ENCODE measurements around the gene ZNF117.
A peak's percentile ranks its signal among the peaks of the same experiment; 100 is the strongest.
"Not testable (repeated sequence)": the region's sequence is repeated elsewhere in the genome, so short reads cannot be mapped to it uniquely, and the experiment has no call there.

ZNF117 gene

DNA sequence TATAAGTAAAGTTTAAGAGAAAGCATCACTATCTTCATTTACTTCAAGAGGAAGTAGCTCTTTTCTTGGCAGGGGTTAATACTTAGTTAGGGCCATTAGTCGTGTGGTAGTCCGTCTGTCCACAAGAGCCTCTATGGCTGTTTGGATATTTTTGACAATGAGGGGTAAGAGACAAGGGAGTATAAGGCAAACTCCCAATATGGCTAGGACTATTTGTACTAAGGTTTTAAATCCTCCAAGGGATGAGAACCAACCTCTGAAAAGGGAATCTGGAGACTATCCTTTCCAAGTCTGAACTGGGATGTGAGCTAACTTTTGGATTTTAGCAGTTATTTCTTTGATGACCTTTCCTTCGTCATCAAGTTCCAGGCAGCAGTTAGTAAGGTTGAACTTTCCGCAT lies at the start of gene ZNF117:
Gene ZNF117 (minus strand): TSS at position 101 of the 400 bp plus-strand sequence.
- TF ChIP-seq, protein P1, sequence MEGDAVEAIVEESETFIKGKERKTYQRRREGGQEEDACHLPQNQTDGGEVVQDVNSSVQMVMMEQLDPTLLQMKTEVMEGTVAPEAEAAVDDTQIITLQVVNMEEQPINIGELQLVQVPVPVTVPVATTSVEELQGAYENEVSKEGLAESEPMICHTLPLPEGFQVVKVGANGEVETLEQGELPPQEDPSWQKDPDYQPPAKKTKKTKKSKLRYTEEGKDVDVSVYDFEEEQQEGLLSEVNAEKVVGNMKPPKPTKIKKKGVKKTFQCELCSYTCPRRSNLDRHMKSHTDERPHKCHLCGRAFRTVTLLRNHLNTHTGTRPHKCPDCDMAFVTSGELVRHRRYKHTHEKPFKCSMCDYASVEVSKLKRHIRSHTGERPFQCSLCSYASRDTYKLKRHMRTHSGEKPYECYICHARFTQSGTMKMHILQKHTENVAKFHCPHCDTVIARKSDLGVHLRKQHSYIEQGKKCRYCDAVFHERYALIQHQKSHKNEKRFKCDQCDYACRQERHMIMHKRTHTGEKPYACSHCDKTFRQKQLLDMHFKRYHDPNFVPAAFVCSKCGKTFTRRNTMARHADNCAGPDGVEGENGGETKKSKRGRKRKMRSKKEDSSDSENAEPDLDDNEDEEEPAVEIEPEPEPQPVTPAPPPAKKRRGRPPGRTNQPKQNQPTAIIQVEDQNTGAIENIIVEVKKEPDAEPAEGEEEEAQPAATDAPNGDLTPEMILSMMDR (IDR thresholded peaks at IDR 0.05; ENCODE audit: low read depth, low read length): no peak
- H3K4me3 ChIP-seq (replicated peaks in 1 of 2; ENCODE audit: low read depth in 2 of 2, low read length in 2 of 2): no peak within 1 kb of the TSS

DNA sequence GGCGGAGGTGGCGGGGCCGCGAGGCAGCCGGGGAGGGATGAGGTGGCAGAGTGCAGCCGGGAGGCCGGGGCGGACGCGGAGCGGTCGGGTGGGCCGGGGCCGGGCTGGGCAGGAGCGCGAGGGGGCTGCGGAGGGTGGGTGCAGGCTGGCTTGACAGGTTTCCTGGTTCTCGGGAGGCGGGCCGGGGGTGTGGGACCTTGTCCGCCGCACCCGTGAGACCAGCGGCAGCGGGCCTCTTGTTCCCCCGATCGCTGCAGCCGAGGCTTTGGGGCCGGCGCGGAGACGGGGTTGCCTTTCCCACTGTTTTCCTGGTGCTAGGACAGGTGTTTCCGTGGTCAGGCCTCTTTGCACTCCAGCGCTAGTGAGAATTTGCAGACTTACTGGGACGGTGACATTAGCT lies 47.9 kb upstream of the ZNF117 start:
- H3K4me3 ChIP-seq (replicated peaks in 1 of 2; ENCODE audit: low read depth in 2 of 2, low read length in 2 of 2): peak overlapping the region; percentile 70 to 72
- DNase-seq (ENCODE audit: low read depth in 2 of 2): peak; percentile 14 to 32

More for the DNA sequence above, at the start of gene ZNF117:
- DNase-seq (ENCODE audit: low read depth in 2 of 2): no peak

DNA sequence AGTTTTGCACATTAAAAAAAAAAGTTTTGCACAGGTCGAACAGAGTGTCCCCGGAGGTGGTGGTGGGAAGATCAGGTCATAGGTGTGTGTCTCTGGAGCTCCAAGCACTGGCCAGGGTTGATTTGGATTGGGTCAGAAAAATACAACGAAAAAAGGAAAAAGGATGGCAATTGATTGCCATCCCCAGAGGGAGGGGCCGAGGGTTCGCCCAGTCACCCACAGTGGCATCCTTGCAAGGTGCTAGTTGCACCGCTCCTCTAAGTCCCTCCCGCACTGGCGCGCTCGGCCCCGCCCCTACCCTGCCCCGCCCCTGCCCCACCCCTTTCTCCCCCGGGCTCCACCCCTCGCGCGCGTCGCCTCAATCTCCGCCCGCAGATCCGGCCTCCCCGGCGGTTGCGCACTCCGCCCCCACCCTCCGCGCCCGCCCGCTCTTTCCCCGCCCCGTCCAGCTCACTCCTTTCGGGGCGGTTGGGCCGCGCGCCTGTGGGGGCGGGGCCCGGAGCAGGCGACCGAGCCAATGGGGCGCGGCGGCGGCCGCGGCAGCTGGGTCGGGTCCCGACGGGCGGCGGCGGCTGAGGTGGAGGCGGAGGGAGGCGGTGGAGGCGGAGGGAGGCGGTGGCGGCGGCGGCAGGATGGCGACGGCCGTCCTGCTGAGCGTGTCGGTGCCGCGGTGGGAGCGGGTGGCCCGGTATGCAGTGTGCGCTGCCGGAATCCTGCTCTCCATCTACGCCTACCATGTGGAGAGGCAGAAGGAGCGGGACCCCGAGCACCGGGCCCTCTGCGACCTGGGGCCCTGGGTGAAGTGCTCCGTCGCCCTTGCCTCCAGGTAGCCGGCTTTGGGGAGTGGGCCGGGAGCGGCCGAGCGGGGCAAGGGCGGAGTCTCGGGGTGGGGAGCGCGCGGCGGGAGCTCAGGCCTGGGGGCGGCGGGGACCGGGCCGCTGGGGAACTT lies 47.2 kb upstream of the ZNF117 start:
- peak overlapping the region; percentile 72 to 78 for H3K4me3 ChIP-seq (replicated peaks in 1 of 2; ENCODE audit: low read depth in 2 of 2, low read length in 2 of 2)
- TF ChIP-seq, protein P1 (IDR thresholded peaks at IDR 0.05; ENCODE audit: low read depth, low read length): no peak
- DNase-seq (ENCODE audit: low read depth in 2 of 2): peak; percentile 92 to 97

DNA sequence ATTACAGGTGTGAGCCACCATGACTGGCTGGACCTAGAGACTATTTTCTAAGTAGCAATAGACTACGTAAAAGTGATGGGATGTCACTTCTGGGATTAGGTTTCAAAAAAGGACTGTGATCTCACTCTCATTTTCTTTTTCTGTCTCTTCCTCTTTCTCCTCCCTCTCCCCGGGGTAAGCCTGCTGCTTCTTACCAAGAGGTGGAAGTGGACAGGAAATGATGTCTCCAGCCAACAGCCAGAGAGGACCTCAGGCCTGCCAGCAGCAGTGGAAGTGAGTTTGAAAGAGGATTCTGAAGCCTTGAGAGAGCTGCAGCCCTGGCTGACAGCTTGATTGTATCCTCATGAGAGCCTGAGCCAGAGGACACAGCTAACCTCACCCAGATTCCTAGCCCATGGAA lies 45.7 kb upstream of the ZNF117 start:
- DNase-seq (ENCODE audit: low read depth in 2 of 2): peak; percentile 33 to 44
- not testable (repeated sequence) for H3K4me3 ChIP-seq (replicated peaks in 1 of 2; ENCODE audit: low read depth in 2 of 2, low read length in 2 of 2)

DNA sequence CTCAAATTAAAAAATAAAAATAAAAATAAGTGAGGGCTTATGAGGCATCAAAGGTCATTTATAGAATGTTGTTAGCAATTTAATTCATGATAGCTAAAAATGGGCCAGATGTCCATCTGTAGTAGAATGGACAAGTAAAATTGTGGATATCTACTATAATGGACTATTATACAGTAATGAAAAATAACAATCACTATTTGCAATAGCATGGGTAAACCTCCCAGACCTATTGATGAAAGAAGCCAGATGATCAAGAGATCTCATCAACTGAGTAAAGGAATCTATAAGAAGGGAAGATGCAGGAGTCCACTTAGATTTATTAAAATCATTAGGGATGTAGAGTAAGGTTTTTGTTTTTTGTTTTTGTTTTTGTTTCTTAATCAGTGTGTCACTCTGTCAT lies 44.6 kb upstream of the ZNF117 start:
- not testable (repeated sequence) for DNase-seq (ENCODE audit: low read depth in 2 of 2); H3K4me3 ChIP-seq (replicated peaks in 1 of 2; ENCODE audit: low read depth in 2 of 2, low read length in 2 of 2)

DNA sequence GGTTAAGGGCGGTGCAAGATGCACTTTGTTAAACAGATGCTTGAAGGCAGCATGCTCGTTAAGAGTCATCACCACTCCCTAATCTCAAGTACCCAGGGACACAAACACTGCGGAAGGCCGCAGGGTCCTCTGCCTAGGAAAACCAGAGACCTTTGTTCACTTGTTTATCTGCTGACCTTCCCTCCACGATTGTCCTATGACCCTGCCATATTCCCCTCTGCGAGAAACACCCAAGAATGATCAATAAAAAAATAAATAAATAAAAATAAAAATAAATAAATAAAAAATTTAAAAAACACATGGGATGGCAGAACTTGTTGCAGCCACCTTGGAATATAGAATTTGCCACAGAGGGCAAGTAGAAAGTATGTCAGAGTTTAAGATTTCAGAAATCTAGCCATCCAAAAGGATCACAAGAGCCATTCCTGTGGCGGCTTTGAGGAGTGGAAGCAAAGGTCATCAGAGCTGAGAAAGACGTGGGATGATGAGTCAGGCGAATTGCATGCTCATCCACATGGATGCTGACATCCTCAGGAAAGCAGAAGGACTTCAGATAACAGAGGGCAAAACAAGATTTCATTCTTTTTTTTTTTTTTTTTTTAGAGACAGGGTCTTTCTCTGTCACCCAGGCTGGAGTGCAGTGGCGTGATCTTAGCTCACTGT lies 43.4 kb upstream of the ZNF117 start:
- H3K4me3 ChIP-seq (replicated peaks in 1 of 2; ENCODE audit: low read depth in 2 of 2, low read length in 2 of 2): not testable (repeated sequence)
- peak; percentile 27 to 59 for DNase-seq (ENCODE audit: low read depth in 2 of 2)

DNA sequence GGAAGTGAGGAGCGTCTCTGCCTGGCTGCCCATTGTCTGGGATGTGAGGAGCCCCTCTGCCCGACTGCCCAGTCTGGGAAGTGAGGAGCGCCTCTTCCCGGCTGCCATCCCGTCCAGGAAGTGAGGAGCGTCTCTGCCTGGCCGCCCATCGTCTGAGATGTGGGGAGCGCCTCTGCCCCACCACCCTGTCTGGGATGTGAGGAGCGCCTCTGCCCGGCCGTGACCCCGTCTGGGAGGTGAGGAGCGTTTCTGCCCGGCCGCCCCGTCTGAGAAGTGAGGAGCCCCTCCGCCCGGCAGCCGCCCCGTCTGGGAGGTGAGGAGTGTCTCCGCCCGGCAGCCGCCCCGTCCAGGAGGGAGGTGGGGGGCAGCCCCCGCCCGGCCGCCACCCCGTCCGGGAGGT lies 42.6 kb upstream of the ZNF117 start:
- not testable (repeated sequence) for DNase-seq (ENCODE audit: low read depth in 2 of 2); H3K4me3 ChIP-seq (replicated peaks in 1 of 2; ENCODE audit: low read depth in 2 of 2, low read length in 2 of 2)

DNA sequence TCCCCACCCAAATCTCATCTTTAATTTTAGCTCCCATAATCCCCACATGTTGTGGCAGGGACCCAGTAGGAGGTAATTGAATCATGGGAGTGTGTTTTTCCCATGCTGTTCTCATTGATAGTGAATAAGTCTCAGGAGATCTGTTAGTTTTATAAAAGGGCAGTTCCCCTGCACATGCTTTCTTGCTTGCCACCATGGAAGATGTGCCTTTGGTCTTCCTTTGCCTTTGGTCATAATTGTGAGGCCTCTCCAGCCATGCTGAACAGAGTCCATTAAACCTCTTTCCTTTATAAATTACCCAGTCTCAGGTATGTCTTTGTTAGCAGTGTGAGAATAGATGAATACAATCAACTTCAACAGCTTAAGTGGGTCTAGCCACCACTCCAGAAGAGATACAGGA lies 34.2 kb upstream of the ZNF117 start:
- not testable (repeated sequence) for H3K4me3 ChIP-seq (replicated peaks in 1 of 2; ENCODE audit: low read depth in 2 of 2, low read length in 2 of 2); DNase-seq (ENCODE audit: low read depth in 2 of 2)

DNA sequence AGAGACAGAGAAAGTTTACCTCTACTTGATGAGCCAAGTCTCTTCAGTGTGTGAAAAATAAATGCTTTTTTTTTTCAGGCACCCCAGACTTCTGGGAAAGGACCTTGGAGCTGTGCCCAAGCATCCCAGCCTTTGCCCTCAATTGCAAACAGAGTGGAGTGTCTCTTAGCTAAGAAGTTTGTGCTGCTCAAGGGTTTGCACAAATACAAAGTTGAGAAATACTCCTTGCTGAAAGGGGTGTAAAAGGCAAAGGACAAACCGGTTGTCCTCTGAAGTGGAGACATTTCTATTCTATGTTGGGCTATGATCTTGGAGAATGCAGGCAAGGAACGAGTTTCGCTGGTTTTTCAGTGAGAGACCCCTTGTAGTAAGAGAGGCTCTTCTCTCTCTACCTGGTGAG lies 30.1 kb upstream of the ZNF117 start:
- peak in 1 of 2 donors; percentile 64 for DNase-seq (ENCODE audit: low read depth in 2 of 2)
- H3K4me3 ChIP-seq (replicated peaks in 1 of 2; ENCODE audit: low read depth in 2 of 2, low read length in 2 of 2): not testable (repeated sequence)

DNA sequence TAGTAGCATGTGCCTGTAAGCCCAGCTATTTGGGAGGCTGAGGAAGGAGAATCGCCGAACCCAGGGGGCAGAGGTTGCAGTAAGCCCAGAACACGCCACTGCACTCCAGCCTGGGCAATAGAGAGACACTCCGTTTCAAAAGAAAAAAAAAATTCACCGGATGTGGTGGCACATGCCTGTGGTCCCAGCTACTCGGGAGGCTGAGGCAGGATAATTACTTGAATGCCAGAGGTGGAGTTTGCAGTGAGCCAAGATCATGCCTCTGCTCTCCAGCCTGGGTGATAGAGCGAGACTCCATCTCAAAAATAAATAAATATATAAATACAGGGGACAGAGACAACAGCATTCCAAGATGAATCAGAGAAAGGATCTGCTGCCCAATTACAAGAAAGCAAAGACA lies 19.0 kb upstream of the ZNF117 start:
- not testable (repeated sequence) for DNase-seq (ENCODE audit: low read depth in 2 of 2); H3K4me3 ChIP-seq (replicated peaks in 1 of 2; ENCODE audit: low read depth in 2 of 2, low read length in 2 of 2)

DNA sequence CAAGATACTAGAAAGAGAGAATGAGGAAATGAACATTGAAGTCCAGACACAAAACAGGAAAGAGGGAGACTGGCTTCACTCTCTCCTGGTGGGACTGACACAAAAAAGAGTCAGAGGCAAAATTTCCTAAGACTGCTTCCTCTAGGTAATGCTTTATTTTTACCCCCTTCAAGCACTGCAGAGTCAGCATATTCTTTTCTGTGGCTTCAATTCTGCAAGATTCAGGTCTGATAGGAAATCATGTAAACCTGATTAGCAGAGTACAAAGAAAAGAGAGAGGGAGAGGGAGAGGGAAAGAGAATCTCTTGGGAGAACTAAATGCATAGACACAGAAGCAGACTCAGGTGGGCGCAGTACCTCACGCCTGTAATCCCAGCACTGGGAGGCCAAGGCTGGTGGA lies 18.6 kb upstream of the ZNF117 start:
- DNase-seq (ENCODE audit: low read depth in 2 of 2); H3K4me3 ChIP-seq (replicated peaks in 1 of 2; ENCODE audit: low read depth in 2 of 2, low read length in 2 of 2): not testable (repeated sequence)

DNA sequence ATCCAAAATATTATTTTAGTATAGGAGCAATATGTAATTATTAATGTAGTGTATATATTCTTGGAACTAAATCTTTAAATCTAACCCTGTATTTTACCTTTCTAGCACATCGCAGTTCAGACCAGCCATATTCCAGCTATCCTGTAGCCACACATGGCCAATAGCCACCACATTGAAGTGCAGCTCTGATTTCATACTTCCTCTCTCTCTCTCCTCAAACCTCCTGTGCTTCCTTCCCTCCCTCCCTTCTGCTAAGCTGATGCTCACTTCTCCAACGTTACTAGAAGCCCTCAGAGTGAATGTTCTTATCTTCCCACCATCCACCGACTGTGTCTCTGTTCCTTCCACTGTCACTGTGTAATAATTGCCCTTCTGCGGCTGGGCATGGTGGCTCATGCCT lies 16.2 kb upstream of the ZNF117 start:
- not testable (repeated sequence) for H3K4me3 ChIP-seq (replicated peaks in 1 of 2; ENCODE audit: low read depth in 2 of 2, low read length in 2 of 2); DNase-seq (ENCODE audit: low read depth in 2 of 2)

Data from cardiac fibroblast (primary cell).